Measurements from ENCODE around the gene MICOS13.
"Not testable (repeated sequence)": the region's sequence is repeated elsewhere in the genome, so short reads cannot be mapped to it uniquely, and the experiment has no call there.

MICOS13 gene, protein sequence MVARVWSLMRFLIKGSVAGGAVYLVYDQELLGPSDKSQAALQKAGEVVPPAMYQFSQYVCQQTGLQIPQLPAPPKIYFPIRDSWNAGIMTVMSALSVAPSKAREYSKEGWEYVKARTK

GRCh38 chr19:5680437-5681368, at the start of gene MICOS13, which contains the start of gene HSD11B1L:
Gene MICOS13 (minus strand): TSS chr19:5680516. CDS start chr19:5680486, 30 bp downstream.
Gene HSD11B1L (plus strand): TSS chr19:5681027. CDS start chr19:5684833, 3,806 bp downstream.
- peak; percentile 96 for DNase-seq

GRCh38 chr19:5727453-5728050, 47.2 kb upstream of the MICOS13 start:
- no peak for DNase-seq

GRCh38 chr19:5719961-5720790, 39.9 kb upstream of the MICOS13 start, which contains the start of the genes CATSPERD and LONP1:
Gene CATSPERD (plus strand): TSS chr19:5720637. CDS start chr19:5720738, 101 bp downstream.
Gene LONP1 (minus strand): TSS chr19:5720146. CDS start chr19:5720132, 14 bp downstream.
- DNase-seq: peak; percentile 96

DNA sequence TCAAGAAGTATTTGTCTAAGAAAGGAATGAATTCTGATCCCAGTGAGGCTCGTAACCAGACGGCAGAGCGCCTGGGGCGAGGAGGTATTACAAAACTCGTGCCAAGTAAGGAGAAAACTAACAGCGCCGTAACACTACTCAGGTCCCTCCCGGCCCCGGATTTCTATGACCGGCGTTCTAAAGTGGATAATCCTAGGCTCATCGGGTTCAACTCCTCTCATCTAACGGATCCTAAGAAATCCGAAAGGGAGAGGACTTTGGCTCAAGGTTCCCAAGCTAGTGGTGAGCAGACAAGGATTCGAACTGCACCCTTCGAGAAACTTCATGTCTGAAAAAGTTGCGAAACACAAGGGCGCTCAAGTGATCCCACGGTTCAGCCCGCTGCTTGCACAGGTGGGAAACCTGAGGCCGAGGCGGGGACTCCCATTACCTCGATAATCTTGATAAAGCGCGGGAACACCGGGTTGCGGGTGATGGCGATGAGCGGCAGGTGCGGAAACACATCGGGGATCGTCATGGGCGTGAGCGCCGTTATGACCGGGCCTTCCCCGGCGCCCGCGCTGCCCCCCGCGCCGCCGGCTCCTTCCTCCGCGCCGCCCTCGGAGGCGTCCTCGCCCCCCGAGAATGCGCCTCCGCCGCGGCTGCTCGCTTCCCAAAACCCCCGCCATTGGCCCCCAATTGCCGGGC, 39.1 kb upstream of the MICOS13 start:
- DNase-seq: no peak

GRCh38 chr19:5718579-5719273, 38.4 kb upstream of the MICOS13 start:
- DNase-seq: peak; percentile 59

DNA sequence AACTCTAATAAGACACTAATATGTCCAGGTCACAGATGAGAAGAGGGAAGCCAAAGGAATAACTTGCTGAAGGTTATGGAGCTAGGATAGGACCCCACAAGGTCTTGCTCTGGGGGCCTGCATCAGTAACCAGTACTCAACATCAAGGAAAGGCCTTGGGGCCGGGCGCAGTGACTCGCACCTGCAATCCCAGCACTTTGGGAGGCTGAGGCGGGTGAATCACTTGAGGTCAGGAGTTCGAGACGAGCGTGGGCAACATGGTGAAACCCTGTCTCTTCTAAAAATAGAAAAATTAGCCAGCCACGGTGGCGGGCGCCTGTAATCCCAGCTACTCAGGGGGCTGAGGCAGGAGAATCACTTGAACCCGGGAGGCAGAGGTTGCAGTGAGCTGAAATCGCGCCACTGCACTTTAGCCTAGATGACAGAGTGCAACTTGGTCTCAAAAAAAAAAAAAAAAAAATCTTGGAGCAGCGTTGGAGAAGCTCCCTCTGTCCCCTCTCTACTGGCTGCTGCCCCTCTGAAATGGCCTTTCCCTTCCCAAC, 37.8 kb upstream of the MICOS13 start:
- DNase-seq: no peak

- no peak for DNase-seq
Observed at GRCh38 chr19:5717215-5717935, 37.1 kb upstream of the MICOS13 start.

- DNase-seq: no peak
Observed at GRCh38 chr19:5714816-5715215, 34.5 kb upstream of the MICOS13 start.

DNA sequence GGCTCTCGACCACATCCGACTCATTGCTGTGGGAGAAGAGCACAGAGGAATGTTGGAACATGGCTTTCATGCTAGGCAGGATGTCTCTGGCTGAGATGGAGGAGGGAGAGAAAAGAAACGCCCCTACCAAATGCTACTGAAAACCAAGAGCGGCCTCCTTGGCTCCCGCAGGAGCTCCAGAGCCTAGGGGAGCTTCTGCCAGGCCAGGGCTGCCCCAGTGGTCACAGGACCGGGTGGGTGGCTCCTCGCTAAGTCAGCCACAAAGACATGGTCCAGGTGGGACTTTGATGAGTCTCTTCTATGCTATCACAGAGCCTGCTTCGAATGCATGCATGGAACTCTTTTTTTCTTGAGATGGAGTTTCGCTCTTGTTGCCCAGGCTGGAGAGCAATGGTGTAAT, 32.9 kb upstream of the MICOS13 start:
- DNase-seq: no peak

- no peak for DNase-seq
Observed at GRCh38 chr19:5711713-5712161, 31.4 kb upstream of the MICOS13 start.

DNA sequence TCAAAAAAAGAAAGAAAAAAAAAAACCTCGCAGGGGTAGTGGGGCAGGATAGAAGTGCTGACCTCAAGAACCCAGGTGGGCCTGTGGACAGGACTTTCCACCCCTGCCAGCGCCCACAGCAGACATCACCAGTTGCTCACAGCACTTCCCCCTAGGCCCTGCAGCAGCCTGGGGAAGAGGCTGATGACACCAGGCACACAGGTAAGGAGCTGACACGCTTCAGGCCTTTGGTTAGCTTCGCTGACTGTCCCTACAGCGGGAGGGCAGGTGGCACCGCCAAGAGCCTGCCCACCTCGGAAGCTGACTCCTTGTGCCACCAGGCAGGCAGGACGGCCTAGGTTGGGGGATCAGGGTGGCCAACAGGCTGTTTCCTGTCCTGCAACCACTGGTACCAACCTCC, 30.7 kb upstream of the MICOS13 start:
- no peak for DNase-seq

- DNase-seq: no peak
Observed at GRCh38 chr19:5707576-5708575, 27.6 kb upstream of the MICOS13 start.

GRCh38 chr19:5706876-5707573, 26.7 kb upstream of the MICOS13 start:
- DNase-seq: no peak

DNA sequence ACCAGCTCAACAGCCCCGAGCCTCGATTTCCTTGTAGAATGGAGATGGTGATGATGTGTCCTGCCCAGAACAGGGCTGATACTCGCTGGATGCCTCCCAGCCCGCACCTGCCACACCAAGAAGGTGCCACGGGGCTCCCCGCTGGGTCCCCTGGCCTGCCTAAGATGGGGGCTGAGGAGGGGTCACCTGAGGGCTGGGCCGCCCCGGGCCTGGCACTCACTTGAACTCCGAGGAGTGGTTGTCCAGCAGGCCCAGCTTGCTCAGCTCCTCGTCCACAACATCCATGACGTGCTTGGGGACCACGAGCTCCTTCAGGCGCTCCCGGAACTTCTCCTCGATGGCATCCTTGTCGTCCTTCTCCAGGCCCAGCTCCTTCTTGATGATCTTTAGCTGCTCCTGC, 25.2 kb upstream of the MICOS13 start:
- DNase-seq: no peak

DNA sequence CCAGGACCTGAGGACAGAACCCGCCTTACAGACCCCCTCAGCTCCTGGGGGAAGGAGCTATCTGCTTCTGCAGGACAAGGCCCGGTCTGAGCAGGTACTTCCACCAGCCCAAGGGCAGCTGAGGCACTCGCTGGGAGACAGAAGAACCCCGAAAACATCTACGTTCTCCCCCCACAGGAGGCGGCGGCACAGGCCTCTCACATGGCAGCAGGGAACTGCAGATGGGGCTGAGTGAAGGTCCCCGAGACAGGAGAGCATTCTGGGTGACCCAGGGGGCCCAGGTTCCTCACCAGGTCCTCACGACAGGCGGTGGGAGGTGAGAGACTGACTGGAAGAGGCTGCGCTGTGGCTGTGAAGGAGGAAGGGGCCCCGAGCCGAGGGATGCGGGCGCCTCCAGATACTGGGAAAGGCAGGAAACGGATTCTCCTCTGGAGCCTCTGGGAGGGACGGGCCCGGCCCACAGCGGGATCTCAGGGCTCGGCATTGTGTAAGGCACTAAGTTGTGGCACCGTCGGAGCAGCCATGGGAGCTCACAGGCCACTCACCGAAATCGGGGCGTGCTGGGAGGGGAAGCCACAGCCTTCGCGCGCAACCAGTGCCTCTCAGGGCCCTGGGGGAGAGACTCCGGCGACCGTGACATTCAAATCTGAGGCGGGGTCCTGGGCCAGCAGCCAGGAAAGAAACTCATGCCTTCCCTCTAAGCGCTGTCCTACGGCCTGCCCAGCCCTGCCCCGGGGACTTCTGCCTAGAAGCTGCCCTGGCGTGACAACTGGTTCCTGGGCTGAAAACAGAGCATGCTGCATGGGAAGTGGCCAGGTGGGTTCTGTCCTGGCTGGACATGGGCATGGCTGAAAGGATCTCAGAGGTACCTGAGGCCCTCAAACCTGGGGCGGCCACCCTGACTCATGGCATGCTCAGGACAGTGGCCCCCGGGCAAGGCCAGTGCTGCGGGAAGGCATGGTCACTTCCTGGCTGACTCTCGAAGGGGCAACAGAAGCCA, 23.8 kb upstream of the MICOS13 start:
- DNase-seq: no peak

DNA sequence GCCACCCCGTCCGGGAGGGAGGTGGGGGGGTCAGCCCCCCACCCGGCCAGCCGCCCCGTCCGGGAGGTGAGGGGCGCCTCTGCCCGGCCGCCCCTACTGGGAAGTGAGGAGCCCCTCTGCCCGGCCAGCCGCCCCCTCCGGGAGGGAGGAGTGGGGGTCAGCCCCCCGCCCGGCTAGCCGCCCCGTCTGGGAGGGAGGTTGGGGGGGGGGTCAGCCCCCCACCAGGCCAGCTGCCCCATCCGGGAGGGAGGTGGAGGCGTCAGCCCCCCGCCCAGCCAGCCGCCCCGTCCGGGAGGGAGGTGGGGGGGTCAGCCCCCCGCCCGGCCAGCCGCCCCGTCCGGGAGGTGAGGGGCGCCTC, 21.7 kb upstream of the MICOS13 start:
- DNase-seq: not testable (repeated sequence)

DNA sequence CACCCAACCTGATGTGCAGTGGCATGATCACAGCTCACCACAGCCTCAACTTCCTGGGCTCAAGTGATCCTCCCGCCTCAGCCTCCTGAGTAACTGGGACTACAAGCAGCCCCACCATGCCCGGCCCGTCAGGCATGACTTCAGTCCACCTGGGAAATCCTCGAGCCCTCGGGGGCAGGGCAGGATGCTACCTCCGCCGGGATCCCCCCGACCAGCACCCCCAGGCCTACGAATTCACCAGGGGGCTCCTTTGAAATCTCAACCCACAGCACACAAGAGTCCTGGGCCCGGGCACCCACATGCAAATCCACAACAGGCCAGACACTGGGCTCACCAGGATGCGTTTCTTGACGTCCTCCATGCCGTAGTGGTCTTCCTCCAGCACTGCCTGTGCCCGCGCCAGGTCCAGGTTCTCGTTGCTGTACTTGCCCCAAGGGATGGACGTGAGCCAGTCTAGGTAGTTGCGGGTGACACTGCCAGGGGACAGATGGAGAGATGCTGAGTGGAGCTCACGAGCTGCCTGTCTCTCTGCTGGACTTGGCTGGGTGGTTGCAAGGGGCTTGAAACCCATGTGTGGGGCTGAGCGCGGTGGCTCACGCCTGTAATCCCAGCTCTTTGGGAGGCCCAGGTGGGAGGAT, 20.3 kb upstream of the MICOS13 start:
- DNase-seq: no peak

Data from amniotic stem cell (primary cell).